GM19035 (cell line): ENCODE measurements around the gene STPG2.

Experiments
- ATAC-seq: cut with Tn5 transposase; IDR thresholded peaks from one replicate; pipeline ENCODE4 v1.9.1; 2021; ENCODE audit not compliant: unreplicated experiment

STPG2 gene

DNA sequence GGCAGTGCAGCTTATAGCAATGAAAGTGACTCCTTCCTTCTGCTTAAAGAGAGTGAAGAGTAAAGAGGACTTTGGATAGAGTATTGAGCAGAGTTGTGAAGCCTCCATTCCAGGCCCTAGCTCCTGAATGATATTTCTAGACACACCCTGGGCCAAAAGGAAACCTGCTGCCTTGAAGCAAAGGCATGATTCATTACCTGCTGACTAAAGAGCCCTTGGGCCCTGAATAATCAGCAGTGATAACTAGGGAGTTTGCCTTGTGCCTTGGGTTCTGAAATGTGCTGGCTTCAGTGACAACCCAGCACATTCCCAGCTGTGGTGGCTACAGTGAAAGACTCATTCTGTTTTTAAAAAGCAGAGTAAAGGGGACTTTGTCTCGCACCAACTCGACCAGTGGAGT is 49.2 kb downstream of the STPG2 start:
- no peak for ATAC-seq

DNA sequence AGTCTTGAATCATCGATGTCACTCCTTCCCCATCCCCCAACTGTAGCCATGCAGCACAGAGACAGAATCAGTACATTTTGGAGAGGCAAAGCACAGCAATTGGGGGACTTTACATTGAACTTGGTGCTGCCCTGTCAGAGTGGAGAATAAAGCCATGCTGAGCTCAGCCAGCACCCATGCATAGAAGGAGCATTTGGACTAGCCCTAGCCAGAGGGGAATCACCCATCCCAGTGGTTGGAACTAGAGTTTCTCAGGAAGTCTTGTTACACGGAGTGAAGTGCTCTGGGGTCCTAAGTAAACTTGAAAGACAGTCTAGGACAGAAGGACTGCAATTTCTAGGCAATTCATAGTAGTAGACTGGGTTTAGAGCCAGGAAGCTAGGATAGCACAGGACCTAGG is 49.6 kb downstream of the STPG2 start:
- ATAC-seq = no peak

DNA sequence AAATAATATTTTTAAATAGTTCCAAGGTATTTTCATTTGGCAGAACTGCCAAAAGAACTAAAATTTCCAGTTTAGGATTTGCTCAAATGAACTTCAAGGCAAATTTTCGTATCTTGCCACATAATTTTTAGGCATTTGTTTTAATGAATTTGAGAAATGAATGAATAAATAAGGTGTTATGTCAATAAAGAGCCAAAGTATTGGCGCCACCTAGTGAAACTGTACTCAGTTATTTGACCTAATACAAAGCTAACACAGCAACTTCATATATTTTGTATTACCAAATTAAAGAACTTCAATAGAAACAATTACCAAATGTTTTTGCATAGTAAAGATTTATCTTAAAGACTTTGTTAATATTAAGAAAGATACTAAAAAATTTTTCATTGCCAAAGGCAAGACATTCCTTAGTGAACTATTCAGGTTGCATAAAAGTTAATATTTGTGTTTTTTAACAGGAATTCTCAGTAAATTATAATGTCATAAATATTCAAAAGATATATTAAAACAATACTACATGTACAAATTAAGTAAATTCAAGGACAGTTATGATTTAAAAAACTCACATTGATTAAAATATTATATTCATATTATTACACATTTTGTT is 50.3 kb downstream of the STPG2 start:
- ATAC-seq = no peak

DNA sequence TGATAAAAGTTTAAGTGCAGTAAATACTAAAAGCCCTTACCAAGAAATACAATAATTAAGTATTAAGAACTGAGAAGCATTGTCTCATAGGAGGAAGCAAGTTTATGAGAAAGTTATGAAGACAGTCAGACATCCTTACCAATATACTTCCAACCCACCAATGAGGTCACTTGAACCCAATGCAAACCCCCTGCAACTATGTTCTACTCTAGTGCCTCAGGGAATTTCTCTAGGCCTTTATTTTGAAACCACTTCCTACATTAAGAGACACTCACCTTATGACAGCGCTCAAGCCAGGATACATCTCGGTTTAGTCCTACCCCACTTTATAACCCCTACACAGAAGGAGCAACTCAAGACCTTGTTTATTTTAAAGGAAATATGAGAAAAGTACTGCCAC is 61.3 kb downstream of the STPG2 start:
- no peak for ATAC-seq

DNA sequence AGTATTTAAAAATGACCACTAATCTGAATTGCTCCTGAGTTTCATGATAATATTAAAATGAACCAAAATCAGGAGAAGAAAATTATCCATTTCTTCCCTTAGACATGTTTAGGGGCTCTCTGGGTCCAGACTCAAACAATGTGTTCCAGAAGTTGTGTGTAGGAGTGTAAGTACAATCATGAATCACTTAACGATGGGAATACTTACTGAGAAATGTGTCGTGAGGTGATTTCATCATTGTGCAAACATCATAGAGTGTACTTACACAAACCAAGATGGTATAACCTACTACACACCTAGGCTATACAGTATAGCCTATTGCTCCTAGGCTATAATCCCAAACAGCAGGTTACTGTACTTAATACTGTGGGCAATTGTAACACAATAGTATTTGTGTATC is 74.8 kb downstream of the STPG2 start:
- no peak for ATAC-seq

DNA sequence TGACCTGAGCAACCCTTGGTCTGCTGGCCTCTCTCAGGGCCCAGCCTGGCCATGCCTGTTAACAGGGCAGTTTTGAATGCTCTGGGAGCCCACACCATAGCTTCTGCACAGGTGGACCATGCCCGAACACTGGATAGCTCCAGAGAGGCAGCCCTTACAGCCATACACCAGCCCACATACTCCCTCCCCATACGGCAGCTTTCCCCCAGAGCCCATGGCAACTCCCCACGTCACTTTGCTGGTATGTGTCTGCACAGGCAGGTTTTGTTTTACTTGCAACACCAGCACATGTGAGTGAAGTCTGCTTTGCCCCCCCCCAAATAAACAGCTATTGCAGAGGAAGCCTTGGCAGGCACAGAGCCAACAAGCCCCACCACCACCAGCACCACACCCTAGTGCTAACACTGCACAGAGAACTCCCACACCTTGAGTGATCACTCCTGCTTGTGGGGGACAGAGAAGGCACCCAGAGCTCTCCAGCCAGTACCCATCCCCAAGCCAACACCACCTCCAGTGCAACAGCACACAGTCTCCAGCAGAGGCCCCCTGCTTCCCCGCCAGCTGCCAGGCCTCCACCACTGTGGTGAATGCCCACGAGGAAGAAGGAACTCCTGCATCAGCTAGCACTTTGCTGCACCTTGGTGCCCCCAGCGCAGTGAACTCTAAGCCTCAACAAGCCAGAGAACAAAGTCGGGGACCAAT is 87.3 kb downstream of the STPG2 start:
- no peak for ATAC-seq

DNA sequence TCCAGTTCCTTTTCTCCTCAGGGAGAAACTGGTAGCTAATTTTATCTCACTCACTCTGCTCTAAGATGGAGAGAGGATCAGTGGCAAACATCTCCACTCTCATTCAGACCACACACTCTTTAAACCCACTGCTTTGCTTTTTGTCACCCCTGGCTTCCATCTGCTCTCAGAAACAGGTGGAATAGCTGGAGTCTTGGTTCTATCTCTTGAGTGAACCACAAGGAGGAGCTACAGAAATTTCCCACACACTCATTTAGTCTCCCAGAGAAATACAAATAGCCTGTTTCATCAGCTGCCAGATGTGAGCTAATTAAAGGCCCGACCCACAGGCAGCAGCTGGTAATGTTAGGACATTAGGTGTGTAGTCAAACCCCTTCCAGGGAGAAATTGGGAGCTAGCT is 96.6 kb downstream of the STPG2 start:
- no peak for ATAC-seq

DNA sequence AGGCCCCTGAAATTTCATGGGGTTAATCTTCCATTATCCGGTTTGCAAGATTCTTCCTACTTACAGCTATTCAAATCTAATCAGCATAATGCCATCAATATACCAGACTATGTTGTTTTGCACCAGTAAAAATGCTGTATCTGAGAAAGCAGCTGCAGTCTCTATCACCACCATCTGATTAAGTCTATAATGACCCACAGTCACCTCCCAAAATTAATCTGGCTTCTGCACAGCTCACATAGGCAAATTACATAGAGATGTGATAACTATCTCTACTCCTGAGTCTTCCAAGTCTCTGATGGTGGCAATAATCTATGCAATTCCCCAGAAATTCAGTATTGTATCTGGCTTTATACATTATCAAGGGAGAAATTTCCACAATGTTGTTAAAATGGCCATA is 113.2 kb downstream of the STPG2 start:
- ATAC-seq = no peak

DNA sequence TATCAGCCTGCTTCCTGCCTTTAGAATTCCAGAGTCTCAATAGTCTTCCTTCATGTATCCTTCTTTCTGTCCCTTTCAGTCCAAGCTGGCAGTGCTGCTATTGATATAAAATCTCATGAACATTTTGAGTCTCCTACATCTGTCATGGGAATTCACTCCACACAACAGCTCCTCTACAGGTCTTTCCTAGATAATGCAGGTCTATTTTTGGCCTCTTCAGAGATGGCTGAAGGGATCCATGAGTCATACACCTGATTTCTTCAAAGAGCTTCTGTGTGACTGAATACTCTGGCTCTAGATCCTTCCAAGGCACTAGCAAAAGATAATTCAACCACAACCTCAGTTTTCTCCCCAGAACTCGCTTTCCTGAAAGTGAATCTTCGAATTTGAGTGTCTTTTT is 115.4 kb downstream of the STPG2 start:
- ATAC-seq = no peak

DNA sequence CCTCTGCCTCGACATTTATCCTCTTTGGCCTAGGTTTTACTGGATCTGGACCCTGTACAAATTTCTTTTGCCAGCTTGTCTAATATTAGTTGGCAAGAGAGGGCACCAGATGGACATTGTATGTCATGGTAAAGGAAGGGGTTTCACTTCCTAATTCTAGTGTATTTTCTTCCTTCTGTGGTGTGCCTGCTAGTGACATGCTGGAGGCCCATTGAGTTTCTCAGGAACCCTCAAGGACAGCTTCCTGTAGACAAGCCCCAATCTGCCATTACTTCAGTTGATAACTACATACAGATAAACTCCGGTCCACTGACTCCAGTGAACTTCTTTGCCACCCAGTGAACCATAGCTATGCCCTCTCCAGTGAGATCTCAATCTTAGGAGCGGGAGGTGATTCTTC is 116.9 kb downstream of the STPG2 start:
- no peak for ATAC-seq

DNA sequence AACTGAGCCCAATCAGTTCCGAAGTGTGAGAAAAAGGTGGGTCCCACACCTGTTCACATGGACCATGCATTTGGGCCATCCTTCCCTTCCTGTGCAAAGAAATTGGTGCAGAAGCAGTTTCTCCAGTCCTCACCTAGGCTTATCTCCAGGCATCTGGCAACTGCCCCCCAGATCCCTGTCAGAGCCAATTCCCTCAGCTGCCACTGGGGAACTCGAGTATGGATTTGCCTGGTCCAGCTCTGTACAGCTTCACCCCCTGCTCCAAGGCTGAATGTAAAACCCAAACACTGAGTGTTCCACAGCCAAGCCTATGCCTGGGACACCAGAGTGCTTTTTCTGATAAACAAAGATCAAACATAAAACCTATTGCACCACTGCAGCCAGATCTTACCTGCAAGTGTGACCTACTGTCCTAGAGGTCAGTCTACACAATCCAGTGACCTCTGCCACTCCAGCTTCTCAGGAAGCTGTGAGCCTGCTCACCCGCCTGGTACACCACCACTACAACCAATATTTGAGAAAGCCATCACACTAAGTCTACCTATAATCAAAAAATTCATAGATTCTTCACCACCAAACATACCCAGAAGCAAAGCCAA is 136.4 kb downstream of the STPG2 start:
- no peak for ATAC-seq

DNA sequence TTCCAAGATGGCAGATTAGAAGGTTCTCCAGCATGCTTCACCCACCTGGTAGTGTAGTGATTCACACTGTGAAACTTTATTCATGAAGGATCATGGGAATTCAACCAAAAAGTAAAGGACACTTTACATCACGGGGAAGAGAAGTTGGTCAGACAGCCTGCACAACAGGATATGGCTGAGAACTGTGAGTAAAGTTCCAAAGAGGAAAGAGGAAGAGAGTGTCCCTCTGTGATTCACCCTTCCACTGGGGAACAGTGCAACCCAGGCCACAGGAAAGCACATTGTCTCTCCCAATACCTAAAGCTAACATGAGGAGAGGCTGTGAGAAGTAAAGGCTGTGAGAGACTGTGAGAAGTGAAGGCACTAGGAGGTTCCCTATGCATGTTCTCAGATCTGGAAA is 137.2 kb downstream of the STPG2 start:
- ATAC-seq = no peak

DNA sequence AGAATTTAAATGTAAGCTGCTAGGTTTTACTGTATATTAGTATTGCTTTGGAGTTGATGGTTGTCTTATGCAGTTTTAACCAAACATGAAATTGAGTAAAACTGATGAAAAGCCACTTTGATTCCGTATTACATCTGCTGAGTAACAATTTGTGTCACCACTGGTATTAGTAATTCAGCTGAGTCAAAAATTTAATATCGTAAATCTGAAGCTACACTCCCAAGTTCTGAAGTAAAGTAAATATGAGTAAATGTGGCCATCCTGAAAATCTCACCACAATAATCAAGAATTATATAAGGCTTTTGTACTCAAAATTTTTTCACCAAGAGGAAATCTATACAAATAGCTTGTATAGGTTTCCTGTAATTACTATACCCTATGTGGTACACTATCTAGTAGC is 142.3 kb downstream of the STPG2 start:
- no peak for ATAC-seq

DNA sequence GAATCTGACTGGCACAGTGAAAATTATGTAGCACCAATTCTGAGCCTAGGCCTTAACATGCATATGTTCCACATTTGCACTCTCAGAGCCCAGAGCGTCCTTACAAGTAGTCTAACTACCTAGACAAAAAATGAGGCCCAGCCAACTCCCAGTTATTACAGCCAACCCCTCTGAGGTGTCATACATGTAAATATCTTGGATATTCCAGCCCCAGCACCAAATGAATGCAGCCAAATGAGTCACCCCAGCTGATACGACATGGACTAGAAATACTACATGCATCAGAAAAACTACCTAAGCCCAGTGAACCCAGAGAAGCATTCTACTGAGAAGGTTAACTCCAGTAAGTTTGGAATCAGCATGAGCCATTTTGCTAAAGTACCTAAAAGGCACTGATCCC is 145.1 kb downstream of the STPG2 start:
- no peak for ATAC-seq

DNA sequence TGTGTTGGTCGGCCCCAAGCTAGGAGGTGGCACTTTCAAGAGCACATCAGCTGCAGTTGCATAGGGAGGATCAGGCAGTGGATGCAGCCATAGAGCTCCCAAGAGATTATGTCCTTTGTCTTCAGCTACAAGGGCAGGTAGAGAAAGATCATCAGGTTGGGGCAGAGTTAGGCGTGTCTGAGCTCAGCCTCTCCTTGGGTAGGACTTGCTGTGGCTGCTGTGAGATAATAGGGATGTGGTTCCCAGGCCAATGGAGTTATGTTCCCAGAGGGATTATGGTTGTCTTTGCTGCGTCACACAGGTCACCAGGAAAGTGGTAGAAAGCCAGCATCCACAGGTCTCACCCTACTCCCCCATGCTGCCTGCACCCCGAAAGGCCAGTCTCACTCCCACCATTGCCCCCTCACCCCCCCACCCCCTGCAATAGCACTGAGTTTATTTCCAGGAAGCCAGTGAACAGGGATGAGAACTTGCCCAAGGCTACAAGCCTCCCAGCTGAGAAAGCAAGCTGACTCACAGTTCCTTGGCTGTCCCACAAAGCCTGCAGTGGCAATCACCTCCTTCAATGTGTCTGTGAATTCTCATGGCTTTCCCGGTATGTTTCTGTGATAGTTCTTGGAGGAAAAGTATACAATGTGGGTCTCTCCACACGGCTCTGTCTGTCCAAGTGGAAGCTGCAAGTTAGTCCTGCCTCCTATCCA is 148.4 kb downstream of the STPG2 start:
- ATAC-seq = no peak

DNA sequence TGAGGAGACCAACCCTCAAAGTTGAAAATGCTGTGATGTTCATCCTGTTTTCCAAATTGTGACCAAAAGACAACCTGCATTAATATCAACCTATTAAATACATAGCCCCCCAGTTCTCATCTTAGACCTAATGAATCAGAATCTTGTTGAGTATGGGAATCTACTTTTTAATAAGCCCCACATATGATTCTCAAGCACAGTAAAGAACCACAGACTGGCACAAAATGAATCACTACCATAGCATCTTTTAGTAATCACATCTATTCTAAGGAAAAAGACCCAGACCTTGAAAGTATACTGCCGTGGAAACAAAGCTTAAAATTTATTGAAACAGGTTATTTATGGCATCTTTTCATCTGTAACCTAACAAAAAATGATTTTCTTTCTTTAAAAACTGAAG is 152.9 kb downstream of the STPG2 start:
- ATAC-seq = no peak

DNA sequence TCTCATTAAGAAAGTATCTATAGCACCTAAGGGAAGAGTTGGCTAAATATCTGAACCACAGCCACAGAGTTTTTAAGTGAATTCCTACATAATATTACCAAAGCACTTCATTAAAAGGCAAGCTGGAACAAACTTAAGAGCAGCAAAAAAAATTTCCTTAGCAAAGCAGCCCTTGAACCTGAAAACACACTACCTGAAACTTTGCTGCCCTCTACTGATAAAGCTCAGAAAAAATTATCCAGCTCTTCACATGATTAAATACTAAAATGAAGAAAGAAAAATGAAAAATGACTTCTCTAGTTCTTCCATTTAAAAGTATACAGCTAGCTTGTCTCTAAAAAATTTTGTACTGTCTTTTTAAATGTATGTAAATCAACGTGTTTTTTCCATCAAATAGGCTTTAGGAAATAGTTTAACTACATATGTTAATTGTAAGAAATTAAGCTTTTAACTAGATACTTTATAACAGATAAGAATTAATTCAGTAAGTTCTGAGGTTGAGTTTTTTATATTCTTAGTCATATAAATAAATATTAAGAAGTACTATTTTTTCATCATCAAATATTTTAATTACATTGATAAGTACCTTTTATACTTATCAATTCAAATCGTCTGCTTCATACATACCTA is 156.1 kb downstream of the STPG2 start:
- ATAC-seq = no peak

DNA sequence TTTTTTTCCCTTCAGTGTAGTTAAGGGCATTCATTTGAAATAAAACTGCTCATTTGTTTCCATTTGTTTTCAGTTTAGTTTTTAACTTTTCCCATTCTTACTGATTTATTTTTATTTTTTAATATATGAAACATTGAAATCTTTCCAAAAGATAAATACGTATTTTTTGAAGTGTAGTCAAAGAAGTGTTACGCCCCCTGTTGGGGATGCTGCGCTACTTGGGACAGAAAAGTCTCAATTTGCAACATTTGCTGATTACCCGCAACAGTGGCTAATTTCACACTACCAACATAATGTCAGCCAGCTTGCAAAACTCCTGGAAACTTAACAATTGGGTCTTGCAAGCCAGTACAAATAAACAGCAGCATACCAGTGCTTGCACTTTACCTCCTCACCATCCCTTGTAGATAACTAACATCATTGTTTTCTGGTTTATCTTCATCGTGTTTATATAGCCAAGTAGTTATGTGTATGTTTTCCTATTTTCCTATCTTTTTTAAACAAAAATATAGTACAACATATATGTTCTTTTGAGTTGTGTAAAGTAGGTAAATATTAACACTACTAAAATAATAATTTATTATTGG is 158.6 kb downstream of the STPG2 start:
- ATAC-seq = no peak

DNA sequence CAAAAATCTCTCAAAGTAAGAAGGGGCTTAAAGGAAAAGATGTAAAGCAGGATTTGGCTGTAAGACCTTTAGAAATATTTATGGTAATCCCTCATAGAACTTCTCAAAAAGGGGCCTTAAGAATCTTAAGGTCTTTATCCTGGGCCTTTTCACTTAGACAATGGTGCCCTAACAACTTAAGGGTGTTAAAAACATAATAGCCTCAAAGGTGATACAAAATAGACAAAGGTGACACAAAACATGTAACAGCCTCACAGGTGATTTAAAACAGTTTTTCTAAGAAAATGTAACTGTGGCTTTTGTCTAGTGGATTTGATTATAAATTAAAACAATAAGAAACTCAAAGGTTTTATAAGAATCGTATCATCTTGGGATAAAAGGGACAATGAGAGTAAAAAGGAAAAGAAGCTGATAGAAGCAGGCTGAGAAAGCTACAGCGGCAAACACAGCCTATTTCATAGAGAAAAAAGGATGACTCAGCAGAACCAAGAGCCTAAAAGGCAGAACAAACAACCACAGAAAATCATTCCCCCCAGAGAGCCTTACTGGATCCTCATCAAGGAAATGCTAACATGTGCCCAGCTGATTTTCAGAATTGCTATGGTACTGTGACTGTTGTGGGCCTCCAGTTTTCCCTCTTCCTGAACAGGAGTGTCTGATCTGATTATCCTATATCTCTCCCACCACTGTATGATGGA is 164.3 kb downstream of the STPG2 start:
- no peak for ATAC-seq

DNA sequence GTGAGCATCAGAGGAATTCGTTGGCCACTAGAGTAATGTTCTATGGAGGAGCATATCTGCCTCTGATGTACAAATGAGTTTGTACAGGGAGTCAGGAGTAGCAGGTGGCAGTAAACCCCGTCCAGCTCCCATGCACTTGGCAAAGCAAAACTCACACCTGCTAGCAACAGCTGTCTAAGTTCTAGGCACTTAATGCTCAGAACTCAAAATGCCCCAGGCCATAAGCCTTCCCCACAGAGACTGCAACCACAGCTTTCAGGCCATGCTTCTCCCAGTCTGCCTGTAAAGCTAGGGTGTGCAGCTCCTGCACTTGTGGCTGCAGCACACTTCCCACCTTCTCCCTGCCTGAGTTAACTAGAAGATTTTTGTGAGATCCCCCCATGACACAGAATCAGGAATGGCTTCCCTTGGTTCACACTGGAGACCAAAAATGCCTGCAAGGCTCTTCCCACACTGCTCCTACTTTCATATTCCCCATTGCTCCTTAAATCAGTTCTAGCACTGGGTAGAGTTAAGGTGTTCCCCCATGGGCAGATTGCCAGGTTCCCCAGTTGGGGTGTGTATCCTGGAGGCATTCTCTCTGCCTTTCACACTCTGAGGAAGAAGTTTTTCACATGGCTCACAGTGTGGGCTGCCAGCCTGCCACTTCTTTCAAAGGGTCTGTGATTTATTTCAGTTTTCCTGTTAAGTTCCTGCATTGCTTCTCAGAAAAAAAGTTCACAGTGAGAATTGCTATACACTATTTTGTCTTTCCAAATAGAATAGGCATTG is 189.9 kb downstream of the STPG2 start:
- no peak for ATAC-seq
